HG03457 (cell line): ENCODE results near the gene GRIK3.
"Not testable (repeated sequence)": the region's sequence is repeated elsewhere in the genome, so short reads cannot be mapped to it uniquely, and the experiment has no call there.

ENCODE experiments used
- ATAC-seq: cut with Tn5 transposase; IDR thresholded peaks from one replicate; pipeline ENCODE4 v1.9.1; 2021; ENCODE audit warnings: moderate number of reproducible peaks; ENCODE audit not compliant: unreplicated experiment

The GRIK3 gene

GRCh38 chr1:36771240-36771639 lies 263.1 kb downstream of the GRIK3 start:
- no peak for ATAC-seq

GRCh38 chr1:36769886-36770830 lies 264.2 kb downstream of the GRIK3 start:
- no peak for ATAC-seq

GRCh38 chr1:36768486-36769178 lies 265.7 kb downstream of the GRIK3 start:
- no peak for ATAC-seq

GRCh38 chr1:36767429-36767828 lies 266.9 kb downstream of the GRIK3 start:
- not testable (repeated sequence) for ATAC-seq

GRCh38 chr1:36766481-36766880 lies 267.8 kb downstream of the GRIK3 start:
- no peak for ATAC-seq

- no peak for ATAC-seq
Measured at GRCh38 chr1:36765785-36766300, 268.5 kb downstream of the GRIK3 start.

GRCh38 chr1:36764798-36765197 lies 269.5 kb downstream of the GRIK3 start:
- no peak for ATAC-seq

- no peak for ATAC-seq
Measured at GRCh38 chr1:36763771-36764170, 270.5 kb downstream of the GRIK3 start.

GRCh38 chr1:36762174-36762573 lies 272.1 kb downstream of the GRIK3 start:
- ATAC-seq: no peak

- no peak for ATAC-seq
Measured at GRCh38 chr1:36761113-36761512, 273.2 kb downstream of the GRIK3 start.

GRCh38 chr1:36760081-36760480 lies 274.2 kb downstream of the GRIK3 start:
- no peak for ATAC-seq

- ATAC-seq: no peak
Measured at GRCh38 chr1:36759355-36759754, 275.0 kb downstream of the GRIK3 start.

- no peak for ATAC-seq
Measured at GRCh38 chr1:36755303-36756230, 278.7 kb downstream of the GRIK3 start.

- no peak for ATAC-seq
Measured at GRCh38 chr1:36754366-36754765, 279.9 kb downstream of the GRIK3 start.

- ATAC-seq: no peak
Measured at GRCh38 chr1:36753451-36753850, 280.9 kb downstream of the GRIK3 start.

- ATAC-seq: no peak
Measured at GRCh38 chr1:36752891-36753361, 281.4 kb downstream of the GRIK3 start.

GRCh38 chr1:36752431-36752830 lies 281.9 kb downstream of the GRIK3 start:
- ATAC-seq: no peak

GRCh38 chr1:36751525-36751924 lies 282.8 kb downstream of the GRIK3 start:
- no peak for ATAC-seq

- ATAC-seq: no peak
Measured at GRCh38 chr1:36748466-36748865, 285.8 kb downstream of the GRIK3 start.
